HCT116 (cell line): ENCODE results near the gene SLC6A6. TPM values are rescaled to one million over a fixed set of nuclear protein-coding genes. Genes with fewer than 3 reads are reported as not detected.

Experiments used
- ATAC-seq: fragments of 200-7000 bp; cut with Tn5 transposase; 2 replicates; pipeline ENCODE4 v1.9.1; 2020; ENCODE audit warnings: mild to moderate bottlenecking, moderate library complexity
- BruUV-seq: library from RNA; stranded (reverse); fragments of 400-500 nt; replicated peaks from 2 replicates; lab custom pipeline; 2021; lab: Mats Ljungman, UMichigan
- CTCF ChIA-PET: fragments of 300-600 bp; sonication (Branson Sonifier 250); formaldehyde crosslinking; loops from one replicate; lab custom pipeline; 2021; ENCODE audit warnings: antibody characterized with exemption; lab: Charles Lee
- POLR2A ChIA-PET: fragments of 300-600, 350-600 bp; sonication (Branson Sonifier 250); formaldehyde crosslinking; loops from one replicate; lab custom pipeline; 2021; ENCODE audit warnings: antibody characterized with exemption; lab: Charles Lee
- RAD21 ChIA-PET, 2 experiments: fragments of 300-600 bp; sonication (Branson Sonifier 250); formaldehyde crosslinking; loops; one replicate each; lab custom pipeline; 2023; ENCODE audit warnings: low total read pairs in 2 of 2; ENCODE audit not compliant: uncharacterized antibody in 2 of 2, unreplicated experiment in 2 of 2, low non-redundant PET in 1 of 2; lab: Charles Lee
- DNase-seq: peaks from one replicate; pipeline ENCODE4 v3.0.0-alpha.2; 2010; ENCODE audit warnings: low read depth, low spot score
- H2AFZ ChIP-seq: fragments of 200-600 bp; shearing (Covaris generic), sonication (generic); 2 replicates; pipeline ENCODE4 v1.6.1; 2017; ENCODE audit warnings: low read depth, mixed run types, mixed read lengths, antibody characterized with exemption, low read length; ENCODE audit not compliant: poor library complexity, severe bottlenecking
- H3K27ac ChIP-seq: 2 replicates; pipeline ENCODE4 v1.5.1; 2012; ENCODE audit warnings: low read depth, low read length
- H3K27me3 ChIP-seq: fragments of 200-600 bp; sonication (generic); 2 replicates; pipeline ENCODE4 v1.6.1; 2016; ENCODE audit warnings: mixed run types, low read length, mixed read lengths; ENCODE audit not compliant: insufficient read depth
- H3K36me3 ChIP-seq, 2 experiments: fragments of 200-500 bp in 1 of 2; fragments of 200-600 bp in 1 of 2; sonication (Bioruptor generic) in 1 of 2; sonication (generic) in 1 of 2; 2 replicates each; pipeline versions ENCODE4 v1.5.1 to v1.6.1; 2014 to 2016; ENCODE audit warnings: low read length in 2 of 2, inconsistent platforms in 1 of 2, mixed read lengths in 1 of 2, mixed run types in 1 of 2; ENCODE audit not compliant: insufficient read depth in 2 of 2, control insufficient read depth in 1 of 2
- H3K4me1 ChIP-seq, 2 experiments: fragments of 200-600 bp in 1 of 2; sonication (generic) in 1 of 2; 2 replicates each; pipeline versions ENCODE4 v1.5.1 to v1.6.1; 2012 to 2017; ENCODE audit warnings: low read length in 2 of 2, inconsistent platforms in 1 of 2, mild to moderate bottlenecking in 1 of 2, mixed read lengths in 1 of 2, mixed run types in 1 of 2, moderate library complexity in 1 of 2; ENCODE audit not compliant: insufficient read depth in 2 of 2, control insufficient read depth in 1 of 2
- H3K4me2 ChIP-seq: fragments of 200-600 bp; sonication (generic); 2 replicates; pipeline ENCODE4 v1.6.1; 2017; ENCODE audit warnings: mixed run types, low read length, mixed read lengths
- H3K4me3 ChIP-seq, 2 experiments: fragments of 200-600 bp in 1 of 2; sonication (generic) in 1 of 2; replicated peaks in 1 of 2; 2 replicates each; pipeline ENCODE4 v1.5.1; 2011 to 2016; ENCODE audit warnings: low read length in 2 of 2, control low read depth in 1 of 2, low read depth in 1 of 2, mild to moderate bottlenecking in 1 of 2, mixed read lengths in 1 of 2, mixed run types in 1 of 2
- H3K79me2 ChIP-seq: fragments of 200-600 bp; sonication (generic); 2 replicates; pipeline ENCODE4 v1.6.1; 2017; ENCODE audit warnings: mild to moderate bottlenecking, mixed run types, low read length, moderate library complexity, mixed read lengths; ENCODE audit not compliant: insufficient read depth
- H3K9ac ChIP-seq: fragments of 200-600 bp; sonication (generic); 2 replicates; pipeline ENCODE4 v1.6.1; 2016; ENCODE audit warnings: low read length, mixed read lengths
- H3K9me2 ChIP-seq: fragments of 200-600 bp; sonication (generic), shearing (Covaris generic); 2 replicates; pipeline ENCODE4 v1.6.1; 2017; ENCODE audit warnings: mixed run types, mild to moderate bottlenecking, moderate library complexity; ENCODE audit not compliant: insufficient read depth
- H3K9me3 ChIP-seq, 2 experiments: fragments of 200-500 bp in 1 of 2; fragments of 200-600 bp in 1 of 2; sonication (Bioruptor generic) in 1 of 2; sonication (generic) in 1 of 2; 2 replicates each; pipeline ENCODE4 v1.6.1; 2014 to 2017; ENCODE audit warnings: low read length in 2 of 2, mixed read lengths in 2 of 2, inconsistent platforms in 1 of 2, low read depth in 1 of 2, mild to moderate bottlenecking in 1 of 2, mixed run types in 1 of 2, moderate library complexity in 1 of 2; ENCODE audit not compliant: control insufficient read depth in 1 of 2, insufficient read depth in 1 of 2
- H4K20me1 ChIP-seq: fragments of 200-600 bp; sonication (generic), shearing (Covaris generic); 2 replicates; pipeline ENCODE4 v1.6.1; 2017; ENCODE audit warnings: mixed run types, mild to moderate bottlenecking, moderate library complexity; ENCODE audit not compliant: insufficient read depth
- ATF3 ChIP-seq: IDR thresholded peaks from 2 replicates; pipeline ENCODE4 v1.6.1; 2012
- CEBPB ChIP-seq: IDR thresholded peaks from 2 replicates; pipeline ENCODE4 v1.6.1; 2012; ENCODE audit warnings: low read depth
- EGR1 ChIP-seq: IDR thresholded peaks from 2 replicates; pipeline ENCODE4 v1.6.1; 2012; ENCODE audit warnings: low read depth
- ELF1 ChIP-seq: IDR thresholded peaks from 2 replicates; pipeline ENCODE4 v1.6.1; 2012; ENCODE audit warnings: low read depth, borderline replicate concordance
- EZH2 ChIP-seq: fragments of 200-600 bp; sonication (generic); IDR thresholded peaks from 2 replicates; pipeline ENCODE4 v1.6.1; 2017; ENCODE audit warnings: antibody characterized with exemption, mixed run types
- EZH2phosphoT487 ChIP-seq: fragments of 200-600 bp; IDR thresholded peaks from 2 replicates; pipeline ENCODE4 v1.6.1; 2018; ENCODE audit warnings: antibody characterized with exemption, borderline replicate concordance
- FOSL1 ChIP-seq: IDR thresholded peaks from 2 replicates; pipeline ENCODE4 v1.6.1; 2012; ENCODE audit warnings: low read depth
- JUND ChIP-seq: IDR thresholded peaks from 2 replicates; pipeline ENCODE4 v1.6.1; 2012
- MAX ChIP-seq: IDR thresholded peaks from 2 replicates; pipeline ENCODE4 v1.6.1; 2012
- POLR2AphosphoS5 ChIP-seq: IDR thresholded peaks from 2 replicates; pipeline ENCODE4 v1.6.1; 2011; ENCODE audit warnings: mild to moderate bottlenecking, low read depth, low read length, moderate library complexity
- RAD21 ChIP-seq: IDR thresholded peaks from 2 replicates; pipeline ENCODE4 v1.6.1; 2012; ENCODE audit warnings: low read depth, mild to moderate bottlenecking
- REST ChIP-seq: IDR thresholded peaks from 2 replicates; pipeline ENCODE4 v1.6.1; 2012; ENCODE audit warnings: low read depth
- SIN3A ChIP-seq: IDR thresholded peaks from 2 replicates; pipeline ENCODE4 v1.6.1; 2012; ENCODE audit warnings: low read depth
- SP1 ChIP-seq: IDR thresholded peaks from 2 replicates; pipeline ENCODE4 v1.6.1; 2012; ENCODE audit warnings: low read depth
- SRF ChIP-seq: IDR thresholded peaks from 2 replicates; pipeline ENCODE4 v1.6.1; 2012; ENCODE audit warnings: low read depth
- TCF7L2 ChIP-seq: IDR thresholded peaks from 2 replicates; pipeline ENCODE4 v1.7.0; 2011; ENCODE audit warnings: borderline replicate concordance, inconsistent platforms; ENCODE audit not compliant: insufficient read depth, insufficient read length; ENCODE audit errors: extremely low read depth
- YY1 ChIP-seq: IDR thresholded peaks from 2 replicates; pipeline ENCODE4 v1.6.1; 2011; ENCODE audit warnings: low read length, low read depth, moderate library complexity, mild to moderate bottlenecking; ENCODE audit not compliant: insufficient replicate concordance; ENCODE audit errors: extremely low read depth
- ZBTB33 ChIP-seq: IDR thresholded peaks from 2 replicates; pipeline ENCODE4 v1.6.1; 2011; ENCODE audit warnings: mild to moderate bottlenecking, low read length, moderate library complexity; ENCODE audit not compliant: insufficient replicate concordance; ENCODE audit errors: extremely low read depth
- ZFX ChIP-seq: fragments of 450-650 bp; IDR thresholded peaks from 2 replicates; pipeline ENCODE4 v1.6.1; 2017
- ZNF274 ChIP-seq: fragments of 200-500 bp; sonication (Bioruptor generic); IDR thresholded peaks from 2 replicates; pipeline ENCODE4 v1.6.1; 2014; ENCODE audit warnings: mild to moderate bottlenecking, low read depth, low read length, inconsistent platforms
- intact Hi-C: fragments of 100-400 bp; cut with micrococcal nuclease; formaldehyde crosslinking; loops from 2 replicates; pipeline ENCODE4 v1.10.0; 2022
- total RNA-seq: library from RNA; stranded (reverse); gene quantifications from one replicate; pipeline ENCODE4 v1.2.1, GENCODE V29; 2021; ENCODE audit not compliant: unreplicated experiment

Gene SLC6A6
- total RNA-seq, 1 experiment from 2014 or later = 36.3 TPM

- H3K36me3 ChIP-seq = peaks cover 0 to 21% of the 10 kb centered on the region in 2 experiments; a peak in 1 of 4 replicates
- H3K9me2 ChIP-seq = no peaks in the 10 kb centered on the region
- H4K20me1 ChIP-seq = peaks cover 3% of the 10 kb centered on the region; the same call in 1 of the 2 replicates
- ATAC-seq (no peak), DNase-seq (no peak)
- H3K79me2 ChIP-seq = peaks cover 96% of the 10 kb centered on the region
- no peaks in the 10 kb centered on the region for H3K27me3 ChIP-seq
- H3K9ac ChIP-seq = no peak overlapping the region
- intact Hi-C loops = no loop called here
- BruUV-seq = no TSS peak
- no peak overlapping the region for H3K4me3 ChIP-seq
- H3K9me3 ChIP-seq = no peaks in the 10 kb centered on the region
- H3K4me1 ChIP-seq = peaks cover 6 to 30% of the 10 kb centered on the region in 2 experiments
- TF ChIP-seq ZFX = no peak
- no peak for TF ChIP-seq CEBPB
- TF ChIP-seq EZH2phosphoT487 = no peak
- TF ChIP-seq FOSL1 = no peak
- TF ChIP-seq ATF3 = no peak
- TF ChIP-seq ZBTB33 = no peak
- no peak for TF ChIP-seq JUND
- TF ChIP-seq RAD21 = no peak
- no peak for TF ChIP-seq EZH2
- TF ChIP-seq MAX = no peak
- TF ChIP-seq EGR1 = no peak
- no peak for TF ChIP-seq TCF7L2
- TF ChIP-seq ZNF274 = no peak
- no peak for TF ChIP-seq POLR2AphosphoS5
- TF ChIP-seq SIN3A = no peak
- no peak for TF ChIP-seq YY1
- TF ChIP-seq SP1 = no peak
- no peak for TF ChIP-seq ELF1
- no peak for TF ChIP-seq REST
- TF ChIP-seq SRF = no peak
- TF ChIP-seq, all 23 proteins: peak for 0
- ChIA-PET RAD21 (no interaction called here), POLR2A (no interaction called here), CTCF (no interaction called here)
- H2AFZ ChIP-seq = no peak overlapping the region
- H3K4me2 ChIP-seq = no peak overlapping the region
- H3K27ac ChIP-seq = no peak overlapping the region
These were observed 8.7 kb downstream of the SLC6A6 start for GRCh38 chr3:14411166-14411526.
